OCI-LY7 (cell line): Measurements from ENCODE around the gene HTR2A. TPM values are rescaled to one million over a fixed set of nuclear protein-coding genes. Genes with fewer than 3 reads are reported as not detected.

Source experiments
- BruUV-seq: library from RNA; stranded (reverse); fragments of 400-500 nt; replicated peaks from 2 replicates; lab custom pipeline; 2021; lab: Mats Ljungman, UMichigan
- CTCF ChIA-PET: fragments of 300-600 bp; sonication (Branson Sonifier 250); formaldehyde crosslinking; loops from one replicate; lab custom pipeline; 2022; ENCODE audit warnings: antibody characterized with exemption; ENCODE audit not compliant: unreplicated experiment; lab: Charles Lee
- POLR2A ChIA-PET: fragments of 300-600 bp; sonication (Branson Sonifier 250); formaldehyde crosslinking; loops from one replicate; lab custom pipeline; 2022; ENCODE audit warnings: antibody characterized with exemption; lab: Charles Lee
- DNase-seq: peaks from one replicate; pipeline ENCODE4 v3.0.0-alpha.2; 2015; ENCODE audit warnings: low spot score
- H2AFZ ChIP-seq: fragments of 200-600 bp; sonication (generic), shearing (Covaris generic); 2 replicates; pipeline ENCODE4 v1.6.1; 2014; ENCODE audit warnings: mild to moderate bottlenecking, antibody characterized with exemption, low read length, moderate library complexity
- H3K27ac ChIP-seq: fragments of 200-600 bp; sonication (generic); 2 replicates; pipeline ENCODE4 v1.5.1; 2014; ENCODE audit warnings: mixed run types, low read depth, mild to moderate bottlenecking, moderate library complexity, low read length, inconsistent platforms; ENCODE audit not compliant: poor library complexity, severe bottlenecking
- H3K36me3 ChIP-seq: fragments of 200-600 bp; sonication (generic); 2 replicates; pipeline ENCODE4 v1.6.1; 2014; ENCODE audit warnings: mild to moderate bottlenecking, antibody characterized with exemption, low read length, moderate library complexity, mixed read lengths; ENCODE audit not compliant: insufficient read depth
- H3K4me1 ChIP-seq: fragments of 200-600 bp; sonication (generic); 2 replicates; pipeline ENCODE4 v1.5.1; 2014; ENCODE audit warnings: mild to moderate bottlenecking, low read length; ENCODE audit not compliant: insufficient read depth, poor library complexity, severe bottlenecking
- H3K4me2 ChIP-seq: fragments of 200-600 bp; sonication (generic); 2 replicates; pipeline ENCODE4 v1.6.1; 2014; ENCODE audit warnings: mild to moderate bottlenecking, low read length
- H3K4me3 ChIP-seq: fragments of 200-600 bp; sonication (generic); 2 replicates; pipeline ENCODE4 v1.5.1; 2014; ENCODE audit warnings: mild to moderate bottlenecking, low read depth, low read length; ENCODE audit not compliant: poor library complexity, severe bottlenecking
- H3K79me2 ChIP-seq: fragments of 200-600 bp; sonication (generic); 2 replicates; pipeline ENCODE4 v1.6.1; 2016; ENCODE audit warnings: low read depth, mild to moderate bottlenecking, low read length, moderate library complexity, mixed read lengths; ENCODE audit not compliant: insufficient read depth
- H3K9me2 ChIP-seq: fragments of 200-600 bp; sonication (generic); 2 replicates; pipeline ENCODE4 v1.6.1; 2016; ENCODE audit warnings: mild to moderate bottlenecking, low read length, mixed read lengths; ENCODE audit not compliant: insufficient read depth
- H3K9me3 ChIP-seq: fragments of 200-600 bp; sonication (generic); 2 replicates; pipeline ENCODE4 v1.6.1; 2014; ENCODE audit warnings: mild to moderate bottlenecking, mixed run types, low read length, mixed read lengths
- H4K20me1 ChIP-seq: fragments of 200-600 bp; sonication (generic); 2 replicates; pipeline ENCODE4 v1.6.1; 2014; ENCODE audit warnings: mild to moderate bottlenecking, antibody characterized with exemption, low read length, moderate library complexity, mixed read lengths; ENCODE audit not compliant: insufficient read depth
- EZH2phosphoT487 ChIP-seq: fragments of 200-600 bp; sonication (generic); IDR thresholded peaks from 2 replicates; pipeline ENCODE4 v1.6.1; 2018; ENCODE audit warnings: low read depth, borderline replicate concordance, mild to moderate bottlenecking, mixed run types, antibody characterized with exemption, low read length, moderate library complexity, mixed read lengths
- intact Hi-C: fragments of 100-400 bp; cut with micrococcal nuclease; formaldehyde crosslinking; loops from one replicate; pipeline ENCODE4 v1.10.0; 2022; ENCODE audit not compliant: unreplicated experiment
- total RNA-seq, 2 experiments: library from RNA; depleted of rRNA in 1 of 2; stranded (reverse); fragments of >200 nt in 1 of 2; shearing (Covaris generic) in 1 of 2; gene quantifications; 2 replicates each; pipeline ENCODE4 v1.2.3, GENCODE V29; 2014 to 2022
- TF ChIP-seq, protein P1 (sequence below): fragments of 200-600 bp; sonication (generic); conservative IDR thresholded peaks from 2 replicates; pipeline ENCODE4 v1.5.1; 2014; ENCODE audit warnings: mild to moderate bottlenecking, antibody characterized with exemption, low read length, moderate library complexity, mixed read lengths

The HTR2A gene
- total RNA-seq, 2 experiments from 2014 or later = not detected

DNA sequence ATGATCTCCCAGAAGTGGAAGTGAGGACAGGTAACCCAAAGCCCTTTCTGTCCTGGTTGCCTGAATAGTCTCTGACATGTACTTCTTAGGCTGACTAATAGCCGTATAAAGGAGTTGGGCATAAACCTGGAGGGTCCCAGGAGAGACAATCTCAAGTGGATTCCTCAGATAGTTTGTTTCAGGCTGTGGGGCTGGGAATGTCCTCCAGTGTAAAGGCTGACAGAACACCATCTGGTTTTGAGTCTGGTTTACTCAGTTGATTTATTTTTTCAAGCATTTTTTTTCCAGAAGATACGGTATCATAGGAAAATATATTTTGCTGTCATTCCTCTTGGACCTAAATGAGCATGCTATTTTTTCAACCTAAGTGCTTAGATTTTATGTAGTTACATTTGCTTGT lies 15.2 kb downstream of the HTR2A start:
- intact Hi-C loops = no loop called here
- Histone ChIP-seq H3K4me2 (no peak overlapping the region), H3K79me2 (no peaks in the 10 kb centered on the region), H3K9me3 (no peaks in the 10 kb centered on the region), H3K4me3 (no peak overlapping the region), H3K4me1 (no peaks in the 10 kb centered on the region), H4K20me1 (no peaks in the 10 kb centered on the region), H3K27ac (no peak overlapping the region), H3K9me2 (no peaks in the 10 kb centered on the region), H2AFZ (no peak overlapping the region), H3K36me3 (no peaks in the 10 kb centered on the region)
- BruUV-seq = no TSS peak
- no peak for TF ChIP-seq EZH2phosphoT487
- TF ChIP-seq, protein P1, sequence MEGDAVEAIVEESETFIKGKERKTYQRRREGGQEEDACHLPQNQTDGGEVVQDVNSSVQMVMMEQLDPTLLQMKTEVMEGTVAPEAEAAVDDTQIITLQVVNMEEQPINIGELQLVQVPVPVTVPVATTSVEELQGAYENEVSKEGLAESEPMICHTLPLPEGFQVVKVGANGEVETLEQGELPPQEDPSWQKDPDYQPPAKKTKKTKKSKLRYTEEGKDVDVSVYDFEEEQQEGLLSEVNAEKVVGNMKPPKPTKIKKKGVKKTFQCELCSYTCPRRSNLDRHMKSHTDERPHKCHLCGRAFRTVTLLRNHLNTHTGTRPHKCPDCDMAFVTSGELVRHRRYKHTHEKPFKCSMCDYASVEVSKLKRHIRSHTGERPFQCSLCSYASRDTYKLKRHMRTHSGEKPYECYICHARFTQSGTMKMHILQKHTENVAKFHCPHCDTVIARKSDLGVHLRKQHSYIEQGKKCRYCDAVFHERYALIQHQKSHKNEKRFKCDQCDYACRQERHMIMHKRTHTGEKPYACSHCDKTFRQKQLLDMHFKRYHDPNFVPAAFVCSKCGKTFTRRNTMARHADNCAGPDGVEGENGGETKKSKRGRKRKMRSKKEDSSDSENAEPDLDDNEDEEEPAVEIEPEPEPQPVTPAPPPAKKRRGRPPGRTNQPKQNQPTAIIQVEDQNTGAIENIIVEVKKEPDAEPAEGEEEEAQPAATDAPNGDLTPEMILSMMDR = no peak
- no peak for DNase-seq
- ChIA-PET CTCF (no interaction called here), POLR2A (no interaction called here)

GRCh38 chr13:46874006-46874405 lies 22.8 kb downstream of the HTR2A start:
- ChIA-PET CTCF (no interaction called here), POLR2A (no interaction called here)
- no peak overlapping the region for H3K4me2 ChIP-seq

DNA sequence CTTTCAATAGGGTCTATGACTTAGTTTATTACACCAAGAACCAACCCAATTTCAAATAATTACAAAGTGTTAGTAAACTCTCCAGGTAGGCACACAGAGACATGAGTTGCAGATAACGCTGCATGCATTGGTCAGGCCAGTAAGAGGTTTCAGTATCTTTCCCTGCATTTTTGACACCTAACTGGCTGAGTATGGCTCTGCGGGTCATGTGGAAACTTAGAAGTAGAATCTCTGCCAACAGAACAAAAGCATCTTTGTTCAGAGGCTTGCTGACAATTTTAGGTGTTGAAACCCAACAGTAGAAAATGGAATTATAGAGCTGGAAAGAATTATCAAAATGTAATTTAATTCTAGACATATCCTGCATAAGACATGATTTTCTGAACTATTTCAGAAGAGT lies 25.3 kb downstream of the HTR2A start:
- no peak overlapping the region for H2AFZ ChIP-seq
- H4K20me1 ChIP-seq = no peaks in the 10 kb centered on the region
- no peaks in the 10 kb centered on the region for H3K79me2 ChIP-seq
- H3K9me2 ChIP-seq = no peaks in the 10 kb centered on the region
- TF ChIP-seq, protein P1 = no peak
- TF ChIP-seq EZH2phosphoT487 = no peak
- H3K4me3 ChIP-seq = no peak overlapping the region
- H3K4me1 ChIP-seq = no peaks in the 10 kb centered on the region
- no peak overlapping the region for H3K4me2 ChIP-seq
- ChIA-PET CTCF (no interaction called here), POLR2A (interaction anchor here (0.6 kb wide), 1 partner anchor 377 kb away, joined by 5 read pairs; no protein-coding TSS in a partner anchor)
- DNase-seq = no peak
- no peaks in the 10 kb centered on the region for H3K36me3 ChIP-seq
- H3K27ac ChIP-seq = no peak overlapping the region
- no peaks in the 10 kb centered on the region for H3K9me3 ChIP-seq
- BruUV-seq = no TSS peak
- intact Hi-C loops = no loop called here

More at GRCh38 chr13:46874006-46874405, 22.8 kb downstream of the HTR2A start:
- Histone ChIP-seq H3K36me3 (no peaks in the 10 kb centered on the region), H3K9me3 (no peaks in the 10 kb centered on the region), H3K4me1 (no peaks in the 10 kb centered on the region), H3K79me2 (no peaks in the 10 kb centered on the region), H3K27ac (no peak overlapping the region), H4K20me1 (no peaks in the 10 kb centered on the region), H2AFZ (no peak overlapping the region), H3K9me2 (no peaks in the 10 kb centered on the region), H3K4me3 (no peak overlapping the region)
- TF ChIP-seq, protein P1 = no peak
- TF ChIP-seq EZH2phosphoT487 = no peak
- no TSS peak for BruUV-seq
- DNase-seq = no peak
- intact Hi-C loops = no loop called here
